Neutrophil (primary cell): ENCODE results near the gene TREM1.

ENCODE experiments used
- H3K27ac ChIP-seq: fragments of 200-600 bp; sonication (generic); 2 replicates; pipeline ENCODE4 v1.5.1; 2016; ENCODE audit warnings: mild to moderate bottlenecking, moderate library complexity
- H3K27me3 ChIP-seq: fragments of 200-600 bp; sonication (generic); 2 replicates; pipeline ENCODE4 v1.6.0; 2016; ENCODE audit warnings: mild to moderate bottlenecking
- H3K36me3 ChIP-seq: fragments of 200-600 bp; sonication (generic); 2 replicates; pipeline ENCODE4 v1.5.1; 2017
- H3K4me1 ChIP-seq, 2 experiments: fragments of 200-600 bp in 1 of 2; sonication (generic) in 1 of 2; 1 replicate in 1 of 2; 2 replicates in 1 of 2; pipeline versions ENCODE4 v1.5.1 to v1.6.1; 2013 to 2016; ENCODE audit warnings: low read depth in 1 of 2, low read length in 1 of 2, mild to moderate bottlenecking in 1 of 2, moderate library complexity in 1 of 2; ENCODE audit not compliant: control insufficient read depth in 1 of 2, insufficient read depth in 1 of 2
- H3K4me3 ChIP-seq, 2 experiments: fragments of 200-600 bp in 1 of 2; sonication (generic) in 1 of 2; 1 replicate in 1 of 2; 2 replicates in 1 of 2; pipeline ENCODE4 v1.5.1; 2013 to 2016; ENCODE audit warnings: low read depth in 1 of 2, low read length in 1 of 2, mild to moderate bottlenecking in 1 of 2, moderate library complexity in 1 of 2
- H3K9me3 ChIP-seq: fragments of 200-600 bp; sonication (generic); 2 replicates; pipeline ENCODE4 v1.5.1; 2016
- CTCF ChIP-seq: fragments of 200-600 bp; sonication (generic); IDR thresholded peaks from 2 replicates; pipeline ENCODE4 v1.5.1; 2016; ENCODE audit warnings: antibody characterized with exemption

TREM1 gene

GRCh38 chr6:41232667-41233066 is 53.8 kb downstream of the TREM1 start:
- Histone ChIP-seq H3K27me3 (no peaks in the 10 kb centered on the region), H3K27ac (no peak overlapping the region), H3K4me3 (no peak overlapping the region), H3K9me3 (no peaks in the 10 kb centered on the region), H3K4me1 (peaks cover 22 to 24% of the 10 kb centered on the region in 2 experiments), H3K36me3 (no peaks in the 10 kb centered on the region)
- no peak for TF ChIP-seq CTCF

GRCh38 chr6:41231246-41231645 is 55.2 kb downstream of the TREM1 start:
- no peak for TF ChIP-seq CTCF
- Histone ChIP-seq H3K9me3 (no peaks in the 10 kb centered on the region), H3K4me1 (peaks cover 28 to 30% of the 10 kb centered on the region in 2 experiments), H3K4me3 (no peak overlapping the region), H3K27ac (no peak overlapping the region), H3K36me3 (no peaks in the 10 kb centered on the region), H3K27me3 (no peaks in the 10 kb centered on the region)

DNA sequence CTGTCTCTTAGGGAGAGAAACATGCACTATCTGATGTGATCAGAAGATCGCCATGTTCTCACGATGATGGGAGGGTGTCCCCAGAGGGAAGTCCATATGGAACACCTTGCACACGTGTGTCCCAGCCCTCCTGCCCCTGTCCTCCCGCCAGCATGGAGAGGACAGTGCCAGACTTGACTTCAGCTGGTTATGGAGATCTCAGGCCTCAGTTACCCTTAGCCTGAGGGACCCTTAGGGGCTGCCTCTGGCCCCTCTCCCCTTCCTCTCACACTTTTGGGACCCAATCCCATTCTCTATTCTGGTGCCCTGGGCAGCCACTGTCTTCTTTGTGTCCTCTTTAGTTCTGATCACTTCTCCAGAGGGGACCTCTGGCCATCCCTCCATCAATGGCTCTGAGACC is 56.8 kb downstream of the TREM1 start:
- H3K9me3 ChIP-seq = no peaks in the 10 kb centered on the region
- no peaks in the 10 kb centered on the region for H3K27me3 ChIP-seq
- H3K36me3 ChIP-seq = no peaks in the 10 kb centered on the region
- no peak for TF ChIP-seq CTCF
- peak overlapping the region; percentile 90 for H3K27ac ChIP-seq
- H3K4me1 ChIP-seq = peaks cover 33% of the 10 kb centered on the region in 2 experiments
- peak overlapping the region in 1 of 2 experiments; percentile 70 for H3K4me3 ChIP-seq

- Histone ChIP-seq H3K27me3 (no peaks in the 10 kb centered on the region), H3K27ac (peak overlapping the region; percentile 90), H3K9me3 (no peaks in the 10 kb centered on the region), H3K4me1 (peaks cover 33 to 35% of the 10 kb centered on the region in 2 experiments), H3K36me3 (no peaks in the 10 kb centered on the region), H3K4me3 (peak overlapping the region; percentile 57 to 70)
- peak; percentile 81 for TF ChIP-seq CTCF
Measured at GRCh38 chr6:41228616-41229015, 57.9 kb downstream of the TREM1 start.

GRCh38 chr6:41228096-41228495 is 58.4 kb downstream of the TREM1 start, which contains the start of gene TREML4:
Gene TREML4, plus strand, starts transcription at chr6:41228349. Its CDS starts 79 bp downstream, at chr6:41228428.
- H3K27ac ChIP-seq = peak within 1 kb of the TSS; percentile 90
- no peak for TF ChIP-seq CTCF
- no peaks in the 10 kb centered on the region for H3K27me3 ChIP-seq
- no peaks in the 10 kb centered on the region for H3K36me3 ChIP-seq
- no peaks in the 10 kb centered on the region for H3K9me3 ChIP-seq
- H3K4me1 ChIP-seq = peaks cover 34 to 39% of the 10 kb centered on the region in 2 experiments
- H3K4me3 ChIP-seq = peak within 1 kb of the TSS; percentile 57 to 70

- peaks cover 47 to 53% of the 10 kb centered on the region in 2 experiments for H3K4me1 ChIP-seq
- H3K4me3 ChIP-seq = no peak overlapping the region
- TF ChIP-seq CTCF = no peak
- H3K9me3 ChIP-seq = no peaks in the 10 kb centered on the region
- no peaks in the 10 kb centered on the region for H3K36me3 ChIP-seq
- no peaks in the 10 kb centered on the region for H3K27me3 ChIP-seq
- peak overlapping the region; percentile 10 for H3K27ac ChIP-seq
Measured at GRCh38 chr6:41226752-41227151, 59.7 kb downstream of the TREM1 start.
